ENCODE results near the gene ARHGAP8. TPM values are rescaled to one million over a fixed set of nuclear protein-coding genes. Genes with fewer than 3 reads are reported as not detected.

Gene ARHGAP8
- total and polyA plus RNA-seq, 2 donors (not counting 3 experiments of a cell fraction or from before 2014, with no cell fraction given): not detected

- Histone ChIP-seq H2AFZ (ENCODE audit: low read depth, low read length) (no peak overlapping the region), H3K27me3 (ENCODE audit: control insufficient read depth in 2 of 2, insufficient read depth in 2 of 2, low read length in 2 of 2) (no peaks in the 10 kb centered on the region), H3K27ac (ENCODE audit: insufficient read depth, low read depth, low read length) (no peak overlapping the region), H3K4me1 (ENCODE audit: control insufficient read depth, extremely low read depth, insufficient read depth, low read length) (no peaks in the 10 kb centered on the region), H3K36me3 (ENCODE audit: control insufficient read depth in 2 of 2, extremely low read depth in 1 of 2, insufficient read depth in 2 of 2, low read length in 2 of 2) (no peaks in the 10 kb centered on the region), H3K4me2 (ENCODE audit: insufficient read depth, low read length) (no peak overlapping the region), H3K9me3 (replicated peaks; ENCODE audit: control insufficient read depth, insufficient read depth, low read length) (no peaks in the 10 kb centered on the region), H3K79me2 (ENCODE audit: control insufficient read depth, insufficient read depth, low read length) (no peaks in the 10 kb centered on the region), H3K4me3 (replicated peaks in 1 of 3; ENCODE audit: insufficient read depth in 1 of 3, low read depth in 1 of 3, low read length in 3 of 3) (no peak overlapping the region), H3K9me1 (replicated peaks; ENCODE audit: control insufficient read depth, extremely low read depth, insufficient read depth, low read length) (no peaks in the 10 kb centered on the region), H4K20me1 (replicated peaks; ENCODE audit: control insufficient read depth, extremely low read depth, insufficient read depth, low read length) (no peaks in the 10 kb centered on the region), H3K9ac (replicated peaks; ENCODE audit: extremely low read depth, insufficient read depth, low read length) (no peak overlapping the region)
- ChIA-PET POLR2A (no interaction called here), CTCF (interaction anchor here (0.8 to 2.6 kb wide), 2 partner anchors 12 to 53 kb away, joined by 3 to 10 read pairs; no protein-coding TSS in a partner anchor)
- dilution Hi-C loops (cut with MboI; ENCODE audit: extremely low pct_ligation_motif_present, low sequenced_read_pairs) (no loop called here), intact Hi-C loops (cut with micrococcal nuclease) (no loop called here)
- TF ChIP-seq MYC (IDR thresholded peaks at IDR 0.05; ENCODE audit: low read depth, low read length) (no peak), GATA2 (IDR thresholded peaks at IDR 0.05; ENCODE audit: insufficient read depth, insufficient read length, low read depth, low read length) (no peak), FOS (IDR thresholded peaks at IDR 0.05; ENCODE audit: borderline replicate concordance, insufficient read depth, low read length) (no peak), POLR2A (IDR thresholded peaks at IDR 0.05; ENCODE audit: low read depth, low read length) (no peak), POLR2AphosphoS5 (IDR thresholded peaks at IDR 0.05; ENCODE audit: insufficient read depth, low read depth, low read length) (no peak), EZH2 (IDR thresholded peaks at IDR 0.05; ENCODE audit: borderline replicate concordance, low read depth, low read length, severe bottlenecking) (no peak), JUN (IDR thresholded peaks at IDR 0.05; ENCODE audit: borderline replicate concordance, insufficient read depth, insufficient read length, low read depth) (no peak), CTCF (IDR thresholded peaks at IDR 0.05; ENCODE audit: extremely low read depth in 1 of 2, insufficient read depth in 1 of 2, low read depth in 1 of 2, low read length in 2 of 2) (no peak), MAX (IDR thresholded peaks at IDR 0.05; ENCODE audit: insufficient read depth, insufficient read length) (no peak)
- no peak for FAIRE-seq
- DNase-seq (ENCODE audit: low read depth, low spot score): no peak
- BruUV-seq (replicated peaks): no TSS peak
Observed at GRCh38 chr22:44737406-44738346, 14.7 kb upstream of the ARHGAP8 start.
